Suprapubic skin (tissue), 4 donors: ENCODE data around the gene ZSWIM5. TPM values are rescaled to one million over a fixed set of nuclear protein-coding genes. Genes with fewer than 3 reads are reported as not detected.
"Not testable (repeated sequence)": the region's sequence is repeated elsewhere in the genome, so short reads cannot be mapped to it uniquely, and the experiment has no call there.

Source experiments
- DNase-seq, 2 donors: peaks; one replicate each; pipeline ENCODE4 v3.0.0-alpha.2; 2019; ENCODE audit warnings: low spot score in 2 of 2
- H3K27ac ChIP-seq: fragments of 200-600 bp; sonication (generic); one replicate; pipeline ENCODE4 v1.5.1; 2019
- H3K27me3 ChIP-seq: fragments of 200-600 bp; sonication (generic); one replicate; pipeline ENCODE4 v1.5.1; 2019
- H3K36me3 ChIP-seq: fragments of 200-600 bp; sonication (generic); one replicate; pipeline ENCODE4 v1.5.1; 2019
- H3K4me1 ChIP-seq: fragments of 200-600 bp; sonication (generic); one replicate; pipeline ENCODE4 v1.5.1; 2019
- H3K4me3 ChIP-seq: fragments of 200-600 bp; sonication (generic); one replicate; pipeline ENCODE4 v1.5.1; 2019; ENCODE audit warnings: mild to moderate bottlenecking
- H3K9me3 ChIP-seq: fragments of 200-600 bp; sonication (generic); one replicate; pipeline ENCODE4 v1.5.1; 2019
- EP300 ChIP-seq: sonication (generic); formaldehyde crosslinking; IDR thresholded peaks from one replicate; pipeline ENCODE4 v1.6.1; 2017; ENCODE audit warnings: antibody characterized with exemption
- POLR2A ChIP-seq, 2 donors: fragments of 450-650 bp; IDR thresholded peaks; one replicate each; pipeline ENCODE4 v1.6.1; 2017; ENCODE audit warnings: antibody characterized with exemption in 2 of 2, mild to moderate bottlenecking in 2 of 2, moderate library complexity in 2 of 2
- POLR2AphosphoS5 ChIP-seq, 3 donors: sonication (generic); formaldehyde crosslinking; IDR thresholded peaks; one replicate each; pipeline ENCODE4 v1.6.1; 2017; ENCODE audit warnings: antibody characterized with exemption in 3 of 3
- WGBS: methylation state at CpG from one replicate; pipeline ENCODE4 v1.1.5; 2018; 5-methylcytosine and 5-hydroxymethylcytosine counted together
- total RNA-seq, 4 donors: library from RNA; depleted of rRNA; stranded (reverse); fragments of >200 nt; gene quantifications; one replicate each; pipeline ENCODE4 v1.1.0, GENCODE V29; 2016
- TF ChIP-seq, protein P1 (sequence below), 2 donors: fragments of 200-600 bp in 1 of 2; fragments of 450-650 bp in 1 of 2; sonication (generic) in 1 of 2; IDR thresholded peaks; one replicate each; pipeline ENCODE4 v1.5.1; 2016 to 2019; ENCODE audit warnings: antibody characterized with exemption in 2 of 2, mild to moderate bottlenecking in 1 of 2, moderate library complexity in 1 of 2

Gene ZSWIM5
- total RNA-seq, 4 donors from 2014 or later = 1.9 to 3.5 (median 2.8) TPM

DNA sequence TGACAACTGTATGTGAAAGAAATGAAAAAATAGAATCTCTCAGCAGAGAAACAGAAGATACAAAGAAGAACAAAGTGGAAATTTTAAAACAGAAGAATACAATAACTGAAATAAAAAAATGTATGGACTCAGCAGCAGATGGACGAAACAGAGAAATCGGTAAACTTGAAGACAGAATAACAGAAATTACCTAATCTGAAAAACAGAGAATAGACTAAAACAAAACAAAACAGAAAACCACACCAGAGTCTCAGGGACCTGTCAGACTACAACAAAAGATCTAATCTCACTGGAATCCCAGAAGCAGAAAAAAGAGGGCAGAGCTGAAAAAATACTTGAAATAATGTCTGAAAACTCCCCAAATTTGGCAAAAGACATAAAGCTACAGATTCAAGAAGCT lies 83.0 kb downstream of the ZSWIM5 start:
- no peak overlapping the region for H3K27ac ChIP-seq
- DNase-seq = no peak
- H3K36me3 ChIP-seq = no peaks in the 10 kb centered on the region
- no peaks in the 10 kb centered on the region for H3K4me1 ChIP-seq
- TF ChIP-seq POLR2A (IDR thresholded peaks at IDR 0.05) (no peak), EP300 (no peak), POLR2AphosphoS5 (IDR thresholded peaks at IDR 0.05) (no peak)
- TF ChIP-seq, protein P1, sequence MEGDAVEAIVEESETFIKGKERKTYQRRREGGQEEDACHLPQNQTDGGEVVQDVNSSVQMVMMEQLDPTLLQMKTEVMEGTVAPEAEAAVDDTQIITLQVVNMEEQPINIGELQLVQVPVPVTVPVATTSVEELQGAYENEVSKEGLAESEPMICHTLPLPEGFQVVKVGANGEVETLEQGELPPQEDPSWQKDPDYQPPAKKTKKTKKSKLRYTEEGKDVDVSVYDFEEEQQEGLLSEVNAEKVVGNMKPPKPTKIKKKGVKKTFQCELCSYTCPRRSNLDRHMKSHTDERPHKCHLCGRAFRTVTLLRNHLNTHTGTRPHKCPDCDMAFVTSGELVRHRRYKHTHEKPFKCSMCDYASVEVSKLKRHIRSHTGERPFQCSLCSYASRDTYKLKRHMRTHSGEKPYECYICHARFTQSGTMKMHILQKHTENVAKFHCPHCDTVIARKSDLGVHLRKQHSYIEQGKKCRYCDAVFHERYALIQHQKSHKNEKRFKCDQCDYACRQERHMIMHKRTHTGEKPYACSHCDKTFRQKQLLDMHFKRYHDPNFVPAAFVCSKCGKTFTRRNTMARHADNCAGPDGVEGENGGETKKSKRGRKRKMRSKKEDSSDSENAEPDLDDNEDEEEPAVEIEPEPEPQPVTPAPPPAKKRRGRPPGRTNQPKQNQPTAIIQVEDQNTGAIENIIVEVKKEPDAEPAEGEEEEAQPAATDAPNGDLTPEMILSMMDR (IDR thresholded peaks at IDR 0.05) = no peak
- H3K9me3 ChIP-seq = no peaks in the 10 kb centered on the region
- H3K27me3 ChIP-seq = no peaks in the 10 kb centered on the region
- 89% methylated on average over 2 of the region's 2 CpGs for WGBS
- no peak overlapping the region for H3K4me3 ChIP-seq

- H3K4me1 ChIP-seq = no peaks in the 10 kb centered on the region
- WGBS = 100% methylated on average over 1 of the region's 1 CpG
- TF ChIP-seq, protein P1 (IDR thresholded peaks at IDR 0.05) = no peak
- TF ChIP-seq POLR2AphosphoS5 (IDR thresholded peaks at IDR 0.05) = no peak
- no peak for TF ChIP-seq EP300
- no peak overlapping the region for H3K27ac ChIP-seq
- H3K36me3 ChIP-seq = no peaks in the 10 kb centered on the region
- H3K4me3 ChIP-seq = no peak overlapping the region
- DNase-seq = no peak
- no peaks in the 10 kb centered on the region for H3K27me3 ChIP-seq
- no peaks in the 10 kb centered on the region for H3K9me3 ChIP-seq
These were observed 83.7 kb downstream of the ZSWIM5 start for GRCh38 chr1:45122724-45123123.

- Histone ChIP-seq H3K27ac (no peak overlapping the region), H3K36me3 (no peaks in the 10 kb centered on the region), H3K4me3 (no peak overlapping the region), H3K27me3 (no peaks in the 10 kb centered on the region), H3K9me3 (no peaks in the 10 kb centered on the region), H3K4me1 (no peaks in the 10 kb centered on the region)
- no peak for DNase-seq
- TF ChIP-seq EP300 = no peak
- no peak for TF ChIP-seq POLR2AphosphoS5 (IDR thresholded peaks at IDR 0.05)
- no peak for TF ChIP-seq POLR2A (IDR thresholded peaks at IDR 0.05)
- TF ChIP-seq, protein P1 (IDR thresholded peaks at IDR 0.05) = no peak
- 100% methylated on average over 1 of the region's 1 CpG for WGBS
These were observed 88.6 kb downstream of the ZSWIM5 start for GRCh38 chr1:45117766-45118165.

- no peaks in the 10 kb centered on the region for H3K36me3 ChIP-seq
- H3K4me1 ChIP-seq = no peaks in the 10 kb centered on the region
- 87% methylated on average over 2 of the region's 2 CpGs for WGBS
- TF ChIP-seq POLR2A (IDR thresholded peaks at IDR 0.05) (no peak), POLR2AphosphoS5 (IDR thresholded peaks at IDR 0.05) (no peak), EP300 (no peak)
- TF ChIP-seq, protein P1 (IDR thresholded peaks at IDR 0.05) = no peak
- no peaks in the 10 kb centered on the region for H3K27me3 ChIP-seq
- no peak overlapping the region for H3K4me3 ChIP-seq
- no peaks in the 10 kb centered on the region for H3K9me3 ChIP-seq
- no peak overlapping the region for H3K27ac ChIP-seq
- no peak for DNase-seq
These were observed 89.6 kb downstream of the ZSWIM5 start for GRCh38 chr1:45116820-45117219.

- H3K27me3 ChIP-seq = no peaks in the 10 kb centered on the region
- H3K9me3 ChIP-seq = no peaks in the 10 kb centered on the region
- H3K27ac ChIP-seq = no peak overlapping the region
- TF ChIP-seq POLR2A (IDR thresholded peaks at IDR 0.05) = no peak
- TF ChIP-seq, protein P1 (IDR thresholded peaks at IDR 0.05) = no peak
- no peak for TF ChIP-seq EP300
- TF ChIP-seq POLR2AphosphoS5 (IDR thresholded peaks at IDR 0.05) = no peak
- H3K4me3 ChIP-seq = no peak overlapping the region
- no peaks in the 10 kb centered on the region for H3K36me3 ChIP-seq
- H3K4me1 ChIP-seq = no peaks in the 10 kb centered on the region
- DNase-seq = no peak
- 87% methylated on average over 1 of the region's 1 CpG for WGBS
These were observed 90.1 kb downstream of the ZSWIM5 start for GRCh38 chr1:45116340-45116739.

DNA sequence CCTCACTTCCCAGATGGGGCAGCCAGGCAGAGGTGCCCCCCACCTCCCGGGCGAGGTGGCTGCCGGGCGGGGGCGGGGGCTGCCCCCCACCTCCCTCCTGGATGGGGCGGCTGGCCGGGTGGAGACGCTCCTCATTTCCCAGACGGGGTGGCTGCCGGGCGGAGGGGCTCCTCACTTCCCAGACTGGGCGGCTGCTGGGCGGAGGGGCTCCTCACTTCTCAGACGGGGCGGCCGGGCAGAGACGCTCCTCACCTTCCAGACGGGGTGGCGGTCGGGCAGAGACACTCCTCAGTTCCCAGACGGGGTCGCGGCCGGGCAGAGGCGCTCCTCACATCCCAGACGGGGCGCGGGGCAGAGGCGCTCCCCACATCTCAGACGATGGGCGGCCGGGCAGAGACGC lies 91.2 kb downstream of the ZSWIM5 start:
- H3K27me3 ChIP-seq, H3K4me3 ChIP-seq, H3K27ac ChIP-seq, H3K4me1 ChIP-seq, H3K36me3 ChIP-seq, H3K9me3 ChIP-seq, DNase-seq: not testable (repeated sequence)
- WGBS = 100% methylated on average over 5 of the region's 33 CpGs
